AG08396 (cell line): ENCODE measurements around the gene PFKFB1.
"Not testable (repeated sequence)": the region's sequence is repeated elsewhere in the genome, so short reads cannot be mapped to it uniquely, and the experiment has no call there.

Experiments used
- DNase-seq: peaks from one replicate; pipeline ENCODE4 v3.0.0; 2012; ENCODE audit warnings: low spot score, mixed read lengths

PFKFB1 gene

GRCh38 chrX:54992911-54993622, 921 bp downstream of the PFKFB1 start:
- DNase-seq, result no peak

GRCh38 chrX:54991706-54992105, 2.3 kb downstream of the PFKFB1 start:
- DNase-seq, result no peak

- DNase-seq, result not testable (repeated sequence)
Observed at GRCh38 chrX:54983306-54983705, 10.7 kb downstream of the PFKFB1 start.

GRCh38 chrX:54980334-54980733, 13.7 kb downstream of the PFKFB1 start:
- no peak for DNase-seq

- DNase-seq, result no peak
Observed at GRCh38 chrX:54979432-54979831, 14.6 kb downstream of the PFKFB1 start.

GRCh38 chrX:54978448-54978847, 15.5 kb downstream of the PFKFB1 start:
- no peak for DNase-seq

- no peak for DNase-seq
Observed at GRCh38 chrX:54977387-54977786, 16.6 kb downstream of the PFKFB1 start.

GRCh38 chrX:54964766-54965497, 29.1 kb downstream of the PFKFB1 start:
- no peak for DNase-seq

- no peak for DNase-seq
Observed at GRCh38 chrX:54961750-54962149, 32.2 kb downstream of the PFKFB1 start.

GRCh38 chrX:54950730-54951375, 43.1 kb downstream of the PFKFB1 start:
- DNase-seq, result no peak

GRCh38 chrX:54945224-54945623, 48.8 kb downstream of the PFKFB1 start:
- DNase-seq, result no peak

- no peak for DNase-seq
Observed at GRCh38 chrX:54944816-54945215, 49.2 kb downstream of the PFKFB1 start.

- no peak for DNase-seq
Observed at GRCh38 chrX:54937416-54937815, 56.6 kb downstream of the PFKFB1 start.

GRCh38 chrX:54935306-54935705, 58.7 kb downstream of the PFKFB1 start:
- no peak for DNase-seq

GRCh38 chrX:54934890-54935289, 59.1 kb downstream of the PFKFB1 start:
- DNase-seq, result no peak

GRCh38 chrX:54934058-54934457, 59.9 kb downstream of the PFKFB1 start:
- no peak for DNase-seq

GRCh38 chrX:54933150-54933826, 60.7 kb downstream of the PFKFB1 start:
- no peak for DNase-seq

GRCh38 chrX:54931107-54931506, 62.9 kb downstream of the PFKFB1 start:
- no peak for DNase-seq

- no peak for DNase-seq
Observed at GRCh38 chrX:54930291-54931049, 63.5 kb downstream of the PFKFB1 start.

- no peak for DNase-seq
Observed at GRCh38 chrX:54928876-54929275, 65.1 kb downstream of the PFKFB1 start.

GRCh38 chrX:54926978-54927377, 67.0 kb downstream of the PFKFB1 start:
- DNase-seq, result no peak

- no peak for DNase-seq
Observed at GRCh38 chrX:54923376-54923775, 70.6 kb downstream of the PFKFB1 start.
